ENCODE data around the gene PCDH9. TPM values are rescaled to one million over a fixed set of nuclear protein-coding genes. Genes with fewer than 3 reads are reported as not detected.

The PCDH9 gene
- total and polyA plus RNA-seq, 11 donors: 3.0 to 39.6 (median 21.6) TPM

DNA sequence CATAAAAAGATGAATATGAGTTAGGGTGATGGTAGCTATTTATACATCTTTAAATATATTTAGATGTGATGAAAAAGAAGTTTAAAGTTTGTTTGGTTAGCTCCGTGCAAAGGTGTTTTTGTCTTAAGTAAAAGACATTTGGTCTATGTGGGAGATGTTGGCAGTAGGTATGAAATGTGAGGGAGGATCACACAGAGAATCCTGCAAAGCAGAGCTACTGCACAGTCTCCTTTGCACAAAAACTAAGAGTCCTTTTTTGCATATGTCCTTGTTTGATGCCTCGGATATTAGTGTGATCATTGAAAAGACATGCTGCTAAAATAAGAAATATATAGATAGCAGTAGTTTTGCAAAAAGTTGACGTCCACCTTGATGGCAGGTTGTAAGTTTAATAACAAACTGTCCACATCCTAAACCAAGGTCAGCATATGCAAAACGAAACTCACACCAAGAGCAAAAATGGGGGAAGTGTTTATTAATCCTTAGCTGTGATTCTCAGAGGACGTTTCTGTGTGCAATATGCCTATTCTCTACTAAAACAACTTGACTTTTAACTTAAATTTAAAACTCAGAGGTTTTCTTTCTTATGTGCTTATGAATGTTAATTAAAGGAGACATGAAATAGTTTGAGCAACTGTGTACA is 870.1 kb downstream of the PCDH9 start:
- Histone ChIP-seq H3K4me1 (no peaks in the 10 kb centered on the region), H3K27me3 (no peaks in the 10 kb centered on the region), H3K36me3 (no peaks in the 10 kb centered on the region), H3K9me3 (no peaks in the 10 kb centered on the region), H3K4me3 (no peak overlapping the region), H3K27ac (no peak overlapping the region)
- DNase-seq (no peak), ATAC-seq (no peak)
- TF ChIP-seq, protein P1, sequence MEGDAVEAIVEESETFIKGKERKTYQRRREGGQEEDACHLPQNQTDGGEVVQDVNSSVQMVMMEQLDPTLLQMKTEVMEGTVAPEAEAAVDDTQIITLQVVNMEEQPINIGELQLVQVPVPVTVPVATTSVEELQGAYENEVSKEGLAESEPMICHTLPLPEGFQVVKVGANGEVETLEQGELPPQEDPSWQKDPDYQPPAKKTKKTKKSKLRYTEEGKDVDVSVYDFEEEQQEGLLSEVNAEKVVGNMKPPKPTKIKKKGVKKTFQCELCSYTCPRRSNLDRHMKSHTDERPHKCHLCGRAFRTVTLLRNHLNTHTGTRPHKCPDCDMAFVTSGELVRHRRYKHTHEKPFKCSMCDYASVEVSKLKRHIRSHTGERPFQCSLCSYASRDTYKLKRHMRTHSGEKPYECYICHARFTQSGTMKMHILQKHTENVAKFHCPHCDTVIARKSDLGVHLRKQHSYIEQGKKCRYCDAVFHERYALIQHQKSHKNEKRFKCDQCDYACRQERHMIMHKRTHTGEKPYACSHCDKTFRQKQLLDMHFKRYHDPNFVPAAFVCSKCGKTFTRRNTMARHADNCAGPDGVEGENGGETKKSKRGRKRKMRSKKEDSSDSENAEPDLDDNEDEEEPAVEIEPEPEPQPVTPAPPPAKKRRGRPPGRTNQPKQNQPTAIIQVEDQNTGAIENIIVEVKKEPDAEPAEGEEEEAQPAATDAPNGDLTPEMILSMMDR (IDR thresholded peaks at IDR 0.05): no peak
- TF ChIP-seq POLR2A (IDR thresholded peaks at IDR 0.05): no peak
- intact Hi-C loops (cut with DNase I): no loop called here
- 77 to 84% (median 82%) methylated on average over 5 of the region's 5 CpGs for WGBS, 4 donors

DNA sequence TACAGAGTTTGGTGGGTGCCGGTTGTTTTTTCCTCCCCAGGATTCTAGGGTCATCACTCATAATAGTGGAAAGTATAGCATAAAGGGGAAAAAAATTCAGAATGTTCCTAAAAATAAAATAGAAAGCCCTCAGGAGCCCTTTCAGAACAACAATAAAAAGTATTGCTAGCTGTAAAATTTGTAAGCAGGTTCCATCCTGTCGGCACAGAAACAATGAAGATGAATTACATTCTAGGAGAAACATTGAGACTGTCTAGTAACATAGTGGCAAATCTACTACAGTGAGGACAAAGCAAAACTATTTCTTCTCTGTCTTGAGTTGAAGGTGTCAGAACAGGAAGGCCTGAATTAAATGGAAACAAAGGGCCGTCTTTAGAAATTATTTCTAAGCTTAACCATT is 870.7 kb downstream of the PCDH9 start:
- no peak overlapping the region for H3K27ac ChIP-seq
- intact Hi-C loops (cut with DNase I): no loop called here
- WGBS, 4 donors: 69 to 81% (median 75%) methylated on average over 3 of the region's 3 CpGs
- H3K4me3 ChIP-seq: no peak overlapping the region
- no peak for DNase-seq
- no peaks in the 10 kb centered on the region for H3K36me3 ChIP-seq
- no peak for ATAC-seq
- no peak for TF ChIP-seq POLR2A (IDR thresholded peaks at IDR 0.05)
- TF ChIP-seq, protein P1 (IDR thresholded peaks at IDR 0.05): no peak
- H3K4me1 ChIP-seq: no peaks in the 10 kb centered on the region
- H3K9me3 ChIP-seq: no peaks in the 10 kb centered on the region
- H3K27me3 ChIP-seq: no peaks in the 10 kb centered on the region

DNA sequence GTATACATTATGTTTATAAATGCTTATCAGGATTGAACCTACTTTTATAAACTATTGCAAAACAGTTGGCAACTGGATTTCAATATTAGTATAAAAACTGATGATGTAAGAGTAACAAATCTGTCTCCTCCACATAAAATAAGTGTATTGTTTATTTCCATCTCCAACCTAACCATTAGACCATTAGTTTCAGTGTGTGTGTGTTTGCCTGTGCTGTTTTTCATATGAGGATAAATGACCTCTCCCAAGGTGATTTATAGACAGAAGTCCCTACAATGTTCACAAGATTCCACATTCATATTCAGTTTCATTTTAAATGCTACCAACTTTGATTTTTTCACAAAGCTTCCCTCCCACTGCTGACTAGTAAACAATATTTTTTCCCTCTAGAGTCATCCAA is 871.6 kb downstream of the PCDH9 start:
- no peak overlapping the region for H3K4me3 ChIP-seq
- H3K27me3 ChIP-seq: no peaks in the 10 kb centered on the region
- no peaks in the 10 kb centered on the region for H3K36me3 ChIP-seq
- no peaks in the 10 kb centered on the region for H3K9me3 ChIP-seq
- no peak for DNase-seq
- no peak overlapping the region for H3K27ac ChIP-seq
- intact Hi-C loops (cut with DNase I): no loop called here
- TF ChIP-seq, protein P1 (IDR thresholded peaks at IDR 0.05): no peak
- ATAC-seq: no peak
- peaks cover 0 to 6% (median 0%) of the 10 kb centered on the region in 12 donors for H3K4me1 ChIP-seq

- Histone ChIP-seq H3K9me3 (no peaks in the 10 kb centered on the region), H3K4me1 (peaks cover 0 to 9% (median 2%) of the 10 kb centered on the region in 12 donors), H3K27ac (no peak overlapping the region), H3K27me3 (no peaks in the 10 kb centered on the region), H3K36me3 (no peaks in the 10 kb centered on the region), H3K4me3 (no peak overlapping the region)
- no peak for ATAC-seq
- intact Hi-C loops (cut with DNase I): no loop called here
- no peak for TF ChIP-seq POLR2A (IDR thresholded peaks at IDR 0.05)
- TF ChIP-seq, protein P1 (IDR thresholded peaks at IDR 0.05): no peak
- WGBS, 4 donors: 88 to 93% (median 91%) methylated on average over 5 of the region's 5 CpGs
- no peak for DNase-seq
These were observed 872.7 kb downstream of the PCDH9 start for GRCh38 chr13:66357463-66357862.

All from heart left ventricle (tissue), 16 donors.